IMR-90 (cell line): Measurements from ENCODE around the gene TAF1A. TPM values are rescaled to one million over a fixed set of nuclear protein-coding genes. Genes with fewer than 3 reads are reported as not detected.

ENCODE experiments used
- ATAC-seq: fragments of 200-7000 bp; cut with Tn5 transposase; 2 replicates; pipeline ENCODE4 v1.9.1; 2020; ENCODE audit warnings: low read depth, mild to moderate bottlenecking, moderate library complexity
- BruUV-seq: library from RNA; stranded (reverse); fragments of 400-500 nt; replicated peaks from 2 replicates; lab custom pipeline; 2021; lab: Mats Ljungman, UMichigan
- CTCF ChIA-PET: fragments of 300-600 bp; formaldehyde crosslinking; extraction: SDS; loops from one replicate; lab custom pipeline; 2021; ENCODE audit warnings: antibody characterized with exemption; lab: Yijun Ruan, JAX
- POLR2A ChIA-PET: fragments of 300-600 bp; sonication (Branson Sonifier 250); formaldehyde crosslinking; loops from one replicate; lab custom pipeline; 2022; ENCODE audit warnings: antibody characterized with exemption; ENCODE audit not compliant: unreplicated experiment; lab: Charles Lee
- DNase-seq: peaks from one replicate; pipeline ENCODE4 v3.0.0; 2013
- H2AFZ ChIP-seq: replicated peaks from 2 replicates; pipeline ENCODE3; 2013; ENCODE audit warnings: low read length, mild to moderate bottlenecking; ENCODE audit not compliant: poor library complexity
- H2AK5ac ChIP-seq: 2 replicates; pipeline ENCODE4 v1.6.1; 2013; ENCODE audit warnings: low read depth, low read length, inconsistent platforms
- H2AK9ac ChIP-seq: replicated peaks from 2 replicates; pipeline ENCODE3; 2013; ENCODE audit warnings: mild to moderate bottlenecking, low read depth, low read length, moderate library complexity; ENCODE audit not compliant: poor library complexity
- H2BK120ac ChIP-seq: 2 replicates; pipeline ENCODE4 v1.6.1; 2013; ENCODE audit warnings: low read depth, low read length, inconsistent platforms
- H2BK15ac ChIP-seq: 3 replicates; pipeline ENCODE4 v1.6.1; 2013; ENCODE audit warnings: low read depth, low read length, inconsistent platforms
- H2BK20ac ChIP-seq: 2 replicates; pipeline ENCODE4 v1.6.1; 2013; ENCODE audit warnings: low read depth, mild to moderate bottlenecking, inconsistent platforms, low read length, moderate library complexity
- H2BK5ac ChIP-seq: 2 replicates; pipeline ENCODE4 v1.6.1; 2013; ENCODE audit warnings: mild to moderate bottlenecking, low read depth, low read length, inconsistent platforms; ENCODE audit not compliant: poor library complexity, severe bottlenecking
- H3K14ac ChIP-seq: replicated peaks from 2 replicates; pipeline ENCODE4 v1.6.1; 2013; ENCODE audit warnings: low read depth, low read length, inconsistent platforms
- H3K18ac ChIP-seq: 2 replicates; pipeline ENCODE4 v1.6.1; 2013; ENCODE audit warnings: low read depth, low read length, control low read depth
- H3K23ac ChIP-seq: 2 replicates; pipeline ENCODE4 v1.6.1; 2013; ENCODE audit warnings: low read depth, low read length, inconsistent platforms
- H3K27ac ChIP-seq: 2 replicates; pipeline ENCODE4 v1.5.1; 2013; ENCODE audit warnings: mild to moderate bottlenecking, control low read depth, low read length; ENCODE audit not compliant: insufficient read depth
- H3K27me3 ChIP-seq: 2 replicates; pipeline ENCODE4 v1.6.1; 2013; ENCODE audit warnings: low read length; ENCODE audit not compliant: control insufficient read depth, insufficient read depth
- H3K36me3 ChIP-seq: 2 replicates; pipeline ENCODE4 v1.6.1; 2013; ENCODE audit warnings: low read length, mixed read lengths; ENCODE audit not compliant: control insufficient read depth, insufficient read depth
- H3K4ac ChIP-seq: 2 replicates; pipeline ENCODE4 v1.6.1; 2013; ENCODE audit warnings: low read depth, low read length, inconsistent platforms
- H3K4me1 ChIP-seq: 2 replicates; pipeline ENCODE4 v1.6.1; 2013; ENCODE audit warnings: low read length, mixed read lengths; ENCODE audit not compliant: control insufficient read depth, insufficient read depth
- H3K4me2 ChIP-seq: 2 replicates; pipeline ENCODE4 v1.6.1; 2013; ENCODE audit warnings: low read depth, mild to moderate bottlenecking, control low read depth, low read length, moderate library complexity
- H3K4me3 ChIP-seq: 2 replicates; pipeline ENCODE4 v1.5.1; 2013; ENCODE audit warnings: low read depth, mild to moderate bottlenecking, control low read depth, low read length, moderate library complexity; ENCODE audit not compliant: insufficient read depth
- H3K56ac ChIP-seq: 2 replicates; pipeline ENCODE4 v1.6.1; 2013; ENCODE audit warnings: low read length, inconsistent platforms; ENCODE audit not compliant: insufficient read depth; ENCODE audit errors: extremely low read depth
- H3K79me1 ChIP-seq, 2 experiments: 2 replicates each; pipeline ENCODE4 v1.6.1; 2013; ENCODE audit warnings: low read length in 2 of 2, inconsistent platforms in 1 of 2, low read depth in 1 of 2
- H3K9ac ChIP-seq: 2 replicates; pipeline ENCODE4 v1.6.1; 2013; ENCODE audit warnings: low read depth, low read length, control low read depth
- H3K9me1 ChIP-seq: 2 replicates; pipeline ENCODE4 v1.6.1; 2013; ENCODE audit warnings: low read length, inconsistent platforms; ENCODE audit not compliant: insufficient read depth
- H3K9me3 ChIP-seq: 2 replicates; pipeline ENCODE4 v1.6.1; 2013; ENCODE audit warnings: low read length; ENCODE audit not compliant: control insufficient read depth, insufficient read depth
- H4K20me1 ChIP-seq: 2 replicates; pipeline ENCODE4 v1.6.1; 2013; ENCODE audit warnings: low read length, inconsistent platforms; ENCODE audit not compliant: insufficient read depth
- H4K5ac ChIP-seq: 2 replicates; pipeline ENCODE4 v1.6.1; 2013; ENCODE audit warnings: mild to moderate bottlenecking, low read depth, low read length, control low read depth
- H4K8ac ChIP-seq, 2 experiments: 2 replicates each; pipeline ENCODE4 v1.6.1; 2013; ENCODE audit warnings: low read depth in 2 of 2, low read length in 2 of 2, control low read depth in 1 of 2, inconsistent platforms in 1 of 2
- H4K91ac ChIP-seq: 2 replicates; pipeline ENCODE4 v1.6.1; 2013; ENCODE audit warnings: low read depth, low read length, inconsistent platforms; ENCODE audit not compliant: insufficient read depth
- CHD1 ChIP-seq: IDR thresholded peaks from 2 replicates; pipeline ENCODE4 v1.6.1; 2012; ENCODE audit warnings: low read depth, low read length, improper control_type of control experiment
- MAFK ChIP-seq: IDR thresholded peaks from 2 replicates; pipeline ENCODE4 v1.6.1; 2012; ENCODE audit warnings: low read depth, low read length, improper control_type of control experiment
- MXI1 ChIP-seq: IDR thresholded peaks from 2 replicates; pipeline ENCODE4 v1.6.1; 2012; ENCODE audit warnings: low read depth, mild to moderate bottlenecking, low read length, moderate library complexity, borderline replicate concordance
- NFE2L2 ChIP-seq: fragments of 150-350 bp; IDR thresholded peaks from 2 replicates; pipeline ENCODE4 v1.6.1; 2016; ENCODE audit warnings: low read depth, mild to moderate bottlenecking, low read length
- RCOR1 ChIP-seq: IDR thresholded peaks from 2 replicates; pipeline ENCODE4 v1.6.1; 2012; ENCODE audit warnings: mild to moderate bottlenecking, low read length, improper control_type of control experiment; ENCODE audit not compliant: insufficient replicate concordance
- WGBS, 2 experiments: methylation state at CpG; one replicate each; pipeline versions ENCODE4 v1.1.5 to v1.1.7; 2013; ENCODE audit warnings: missing lambda C conversion rate in 2 of 2; ENCODE audit not compliant: insufficient read length in 1 of 2; ENCODE audit errors: extremely low coverage in 2 of 2; 5-methylcytosine and 5-hydroxymethylcytosine counted together
- dilution Hi-C: fragments of 300-500 bp; cut with HindIII; formaldehyde crosslinking; loops from one replicate; pipeline ENCODE4 v1.14.3; 2018; ENCODE audit warnings: low sequenced_read_pairs; ENCODE audit not compliant: unreplicated experiment
- in situ Hi-C: fragments of 300-500 bp; cut with MboI; formaldehyde crosslinking; loops from 3 replicates; pipeline ENCODE4 v1.14.3; 2019; ENCODE audit warnings: low sequenced_read_pairs, inconsistent platforms, mixed read lengths
- intact Hi-C: fragments of 100-400 bp; cut with micrococcal nuclease; formaldehyde crosslinking; loops from 2 replicates; pipeline ENCODE4 v1.10.0; 2022
- polyA plus RNA-seq, 3 experiments: library from polyadenylated mRNA; depleted of rRNA; stranded (reverse); fragments of >200 nt; gene quantifications; 2 replicates each; pipeline ENCODE4 v1.2.3, GENCODE V29; 2012; ENCODE audit warnings: low replicate concordance in 1 of 3
- total RNA-seq: library from RNA; depleted of rRNA; stranded (reverse); fragments of >200 nt; gene quantifications from 2 replicates; pipeline ENCODE4 v1.2.3, GENCODE V29; 2012

The TAF1A gene
- total and polyA plus RNA-seq, 2 of the 4 experiments (the other 2 are of a cell fraction): 3.8 to 5.4 TPM

DNA sequence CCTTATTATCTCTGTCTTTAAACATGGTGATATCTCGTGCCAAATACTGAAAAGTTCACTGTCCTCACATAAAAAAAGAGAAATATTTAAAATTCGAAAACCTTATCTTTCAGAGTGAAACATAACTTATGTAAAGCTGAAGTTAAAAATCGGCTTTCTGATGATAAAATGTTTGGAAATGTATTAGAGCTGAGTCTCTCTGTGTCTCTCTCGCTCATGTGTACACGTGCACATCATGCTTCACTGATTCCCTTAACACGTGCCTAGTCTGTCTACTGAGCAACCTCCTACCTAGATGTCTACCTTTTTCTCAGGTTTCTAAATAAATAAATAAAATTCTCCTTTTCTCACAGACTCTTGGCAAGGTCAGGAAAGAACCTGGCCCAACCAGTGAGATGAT, 58.9 kb downstream of the TAF1A start:
- Histone ChIP-seq H3K23ac (no peak overlapping the region), H3K4me2 (no peak overlapping the region), H3K4me1 (no peaks in the 10 kb centered on the region), H3K9me1 (no peaks in the 10 kb centered on the region), H3K79me1 (no peaks in the 10 kb centered on the region), H2BK15ac (no peak overlapping the region), H4K20me1 (no peaks in the 10 kb centered on the region), H2AFZ (no peak overlapping the region), H4K8ac (no peak overlapping the region), H4K91ac (no peak overlapping the region), H3K36me3 (no peaks in the 10 kb centered on the region), H3K18ac (no peak overlapping the region), H2BK120ac (no peak overlapping the region), H2BK5ac (no peak overlapping the region), H3K9me3 (no peaks in the 10 kb centered on the region), H2AK5ac (no peak overlapping the region), H2BK20ac (no peak overlapping the region), H3K27ac (no peak overlapping the region), H3K4me3 (no peak overlapping the region), H4K5ac (no peak overlapping the region), H3K14ac (no peak overlapping the region), H3K4ac (no peak overlapping the region), H3K9ac (no peak overlapping the region), H3K27me3 (peaks cover 8% of the 10 kb centered on the region; the same call in 1 of the 2 replicates), H2AK9ac (no peak overlapping the region), H3K56ac (no peak overlapping the region)
- DNase-seq (no peak), ATAC-seq (no peak)
- dilution Hi-C loops: no loop called here
- ChIA-PET POLR2A (no interaction called here), CTCF (no interaction called here)
- intact Hi-C loops: no loop called here
- in situ Hi-C loops: no loop called here
- TF ChIP-seq MXI1 (no peak), CHD1 (no peak), NFE2L2 (no peak), MAFK (no peak), RCOR1 (no peak)
- no TSS peak for BruUV-seq
- WGBS, 2 experiments: no CpG with 5 or more reads among the region's 6 CpGs
